Medulla oblongata (tissue), 1 donor: ENCODE measurements around the gene PRRT1B.

Experiments
- DNase-seq: peaks from one replicate; pipeline ENCODE4 v3.0.0-alpha.2; 2015; ENCODE audit errors: extremely low spot score

The PRRT1B gene

GRCh38 chr9:131596430-131596743, 51.1 kb downstream of the PRRT1B start:
- no peak for DNase-seq

- no peak for DNase-seq
Measured at GRCh38 chr9:131597246-131597645, 51.9 kb downstream of the PRRT1B start.

GRCh38 chr9:131598121-131598520, 52.8 kb downstream of the PRRT1B start:
- peak; percentile 82 for DNase-seq

GRCh38 chr9:131601683-131602181, 56.4 kb downstream of the PRRT1B start:
- DNase-seq = no peak

- DNase-seq = no peak
Measured at GRCh38 chr9:131603199-131603598, 57.9 kb downstream of the PRRT1B start.

GRCh38 chr9:131603711-131604439, 58.6 kb downstream of the PRRT1B start:
- no peak for DNase-seq

GRCh38 chr9:131605770-131606590, 60.7 kb downstream of the PRRT1B start:
- no peak for DNase-seq

GRCh38 chr9:131606896-131607567, 61.7 kb downstream of the PRRT1B start:
- no peak for DNase-seq

- DNase-seq = no peak
Measured at GRCh38 chr9:131607591-131607990, 62.3 kb downstream of the PRRT1B start.

GRCh38 chr9:131608493-131609037, 63.2 kb downstream of the PRRT1B start:
- peak; percentile 55 for DNase-seq
